ENCODE results near the gene ALK.

ALK gene

GRCh38 chr2:29394311-29394980 is 526.9 kb downstream of the ALK start:
- H3K27ac ChIP-seq, result no peak overlapping the region
- no peak for TF ChIP-seq ZFX (IDR thresholded peaks at IDR 0.05)
- no peak for TF ChIP-seq CTCF (conservative IDR thresholded peaks at IDR 0.05)

GRCh38 chr2:29393676-29394075 is 527.7 kb downstream of the ALK start:
- H3K27ac ChIP-seq, result no peak overlapping the region
- TF ChIP-seq ZFX (IDR thresholded peaks at IDR 0.05) (no peak), CTCF (conservative IDR thresholded peaks at IDR 0.05) (no peak)

- TF ChIP-seq ZFX (IDR thresholded peaks at IDR 0.05), result no peak
- TF ChIP-seq CTCF (conservative IDR thresholded peaks at IDR 0.05), result no peak
- H3K27ac ChIP-seq, result no peak overlapping the region
Measured at GRCh38 chr2:29392774-29393173, 528.6 kb downstream of the ALK start.

GRCh38 chr2:29390136-29390535 is 531.2 kb downstream of the ALK start:
- TF ChIP-seq ZFX (IDR thresholded peaks at IDR 0.05), result no peak
- TF ChIP-seq CTCF (conservative IDR thresholded peaks at IDR 0.05), result no peak
- no peak overlapping the region for H3K27ac ChIP-seq

- no peak for TF ChIP-seq ZFX (IDR thresholded peaks at IDR 0.05)
- no peak for TF ChIP-seq CTCF (conservative IDR thresholded peaks at IDR 0.05)
- no peak overlapping the region for H3K27ac ChIP-seq
Measured at GRCh38 chr2:29389686-29390085, 531.7 kb downstream of the ALK start.

GRCh38 chr2:29388071-29388470 is 533.3 kb downstream of the ALK start:
- no peak overlapping the region for H3K27ac ChIP-seq
- no peak for TF ChIP-seq CTCF (conservative IDR thresholded peaks at IDR 0.05)
- no peak for TF ChIP-seq ZFX (IDR thresholded peaks at IDR 0.05)

- TF ChIP-seq ZFX (IDR thresholded peaks at IDR 0.05), result no peak
- no peak for TF ChIP-seq CTCF (conservative IDR thresholded peaks at IDR 0.05)
Measured at GRCh38 chr2:29382486-29382885, 538.9 kb downstream of the ALK start.

More at GRCh38 chr2:29382486-29382885, 538.9 kb downstream of the ALK start:
- no peak overlapping the region for H3K27ac ChIP-seq
